Amniotic epithelial cell (primary cell): ENCODE results near the gene DCXR.

Experiments
- DNase-seq: peaks from one replicate; pipeline ENCODE4 v3.0.0-alpha.2; 2010; ENCODE audit warnings: low read depth

The DCXR gene

GRCh38 chr17:82039695-82040299 is 2.3 kb upstream of the DCXR start:
- no peak for DNase-seq

GRCh38 chr17:82038796-82039409 is 1.4 kb upstream of the DCXR start:
- DNase-seq = peak; percentile 87

- DNase-seq = no peak
Measured at GRCh38 chr17:82037889-82038195, 345 bp upstream of the DCXR start.

- DNase-seq = no peak
Measured at GRCh38 chr17:82036634-82037091, 834 bp downstream of the DCXR start.

- no peak for DNase-seq
Measured at GRCh38 chr17:82035956-82036633, 1.4 kb downstream of the DCXR start.

- DNase-seq = no peak
Measured at GRCh38 chr17:82035488-82035887, 2.0 kb downstream of the DCXR start.

GRCh38 chr17:82034371-82035011 is 3.0 kb downstream of the DCXR start:
- no peak for DNase-seq

- no peak for DNase-seq
Measured at GRCh38 chr17:82033359-82034085, 4.0 kb downstream of the DCXR start.

GRCh38 chr17:82031885-82032627 is 5.4 kb downstream of the DCXR start:
- no peak for DNase-seq

- peak; percentile 12 for DNase-seq
Measured at GRCh38 chr17:82031303-82031884, 6.1 kb downstream of the DCXR start, which contains the start of gene RAC3. Gene RAC3, plus strand, starts transcription at chr17:82031678. Its CDS starts 84 bp downstream, at chr17:82031762.

GRCh38 chr17:82030470-82031302 is 6.8 kb downstream of the DCXR start:
- DNase-seq = peak; percentile 83

- DNase-seq = no peak
Measured at GRCh38 chr17:82029990-82030469, 7.5 kb downstream of the DCXR start.

GRCh38 chr17:82029391-82029790 is 8.1 kb downstream of the DCXR start:
- no peak for DNase-seq

GRCh38 chr17:82028966-82029365 is 8.5 kb downstream of the DCXR start:
- DNase-seq = no peak

GRCh38 chr17:82028246-82028645 is 9.3 kb downstream of the DCXR start:
- no peak for DNase-seq

- no peak for DNase-seq
Measured at GRCh38 chr17:82025401-82026107, 11.9 kb downstream of the DCXR start.

- no peak for DNase-seq
Measured at GRCh38 chr17:82024859-82025258, 12.6 kb downstream of the DCXR start.

- DNase-seq = no peak
Measured at GRCh38 chr17:82023447-82024241, 13.9 kb downstream of the DCXR start.
